Measurements from ENCODE around the gene HMGXB3.

HMGXB3 gene

GRCh38 chr5:149999866-150000255 lies 678 bp upstream of the HMGXB3 start:
- H3K4me1 ChIP-seq (ENCODE audit: low read length) = peaks cover 16% of the 10 kb centered on the region
- H3K4me3 ChIP-seq (ENCODE audit: low read length) = peak overlapping the region; percentile 91
- H3K27ac ChIP-seq (ENCODE audit: low read length) = peak overlapping the region; percentile 84
- peak overlapping the region; percentile 79 for H2AFZ ChIP-seq (ENCODE audit: low read length)
- no peaks in the 10 kb centered on the region for H3K9me3 ChIP-seq (replicated peaks; ENCODE audit: insufficient read depth, low read length)
- H3K27me3 ChIP-seq (replicated peaks; ENCODE audit: insufficient read depth, low read length) = no peaks in the 10 kb centered on the region
- peak overlapping the region; percentile 97 for H3K9ac ChIP-seq (ENCODE audit: low read length)
- no peaks in the 10 kb centered on the region for H3K36me3 ChIP-seq (replicated peaks; ENCODE audit: insufficient read depth, low read length)
- peaks cover 42% of the 10 kb centered on the region for H3K79me2 ChIP-seq (ENCODE audit: low read length)
- H3K9me2 ChIP-seq (replicated peaks; ENCODE audit: insufficient read depth, low read length) = no peaks in the 10 kb centered on the region
- H4K20me1 ChIP-seq (ENCODE audit: insufficient read depth, low read length) = no peaks in the 10 kb centered on the region
- peak overlapping the region; percentile 89 for H3K4me2 ChIP-seq (ENCODE audit: low read depth, low read length)
- TF ChIP-seq CTCF (IDR thresholded peaks at IDR 0.05; ENCODE audit: low read length) (no peak), EZH2 (optimal IDR thresholded peaks at IDR 0.05; ENCODE audit: low read depth, low read length) (no peak), EZH2phosphoT487 (IDR thresholded peaks at IDR 0.05; ENCODE audit: low read length) (no peak)
- DNase-seq = no peak
- H3F3A ChIP-seq (ENCODE audit: insufficient read depth, low read length) = peaks cover 20% of the 10 kb centered on the region

GRCh38 chr5:150000990-150001659 lies 586 bp downstream of the HMGXB3 start:
- no peaks in the 10 kb centered on the region for H3K9me3 ChIP-seq (replicated peaks; ENCODE audit: insufficient read depth, low read length)

GRCh38 chr5:150001660-150002486 lies 1.3 kb downstream of the HMGXB3 start:
- H3K27ac ChIP-seq (ENCODE audit: low read length) = peak overlapping the region; percentile 84; the same call in 1 of the 2 replicates
- H3K27me3 ChIP-seq (replicated peaks; ENCODE audit: insufficient read depth, low read length) = no peaks in the 10 kb centered on the region
- peak; percentile 85 for DNase-seq
- peaks cover 9% of the 10 kb centered on the region for H3K36me3 ChIP-seq (replicated peaks; ENCODE audit: insufficient read depth, low read length)
- H4K20me1 ChIP-seq (ENCODE audit: insufficient read depth, low read length) = no peaks in the 10 kb centered on the region
- H3K9me3 ChIP-seq (replicated peaks; ENCODE audit: insufficient read depth, low read length) = no peaks in the 10 kb centered on the region
- H2AFZ ChIP-seq (ENCODE audit: low read length) = peak overlapping the region; percentile 79; the same call in 1 of the 2 replicates
- H3K79me2 ChIP-seq (ENCODE audit: low read length) = peaks cover 60% of the 10 kb centered on the region
- H3K4me1 ChIP-seq (ENCODE audit: low read length) = peaks cover 16% of the 10 kb centered on the region
- H3K4me3 ChIP-seq (ENCODE audit: low read length) = peak overlapping the region; percentile 91
- H3K9ac ChIP-seq (ENCODE audit: low read length) = peak overlapping the region; percentile 97
- TF ChIP-seq CTCF (IDR thresholded peaks at IDR 0.05; ENCODE audit: low read length) (peak; percentile 70), EZH2phosphoT487 (IDR thresholded peaks at IDR 0.05; ENCODE audit: low read length) (no peak)
- peaks cover 20% of the 10 kb centered on the region for H3F3A ChIP-seq (ENCODE audit: insufficient read depth, low read length)
- H3K4me2 ChIP-seq (ENCODE audit: low read depth, low read length) = peak overlapping the region; percentile 89
- H3K9me2 ChIP-seq (replicated peaks; ENCODE audit: insufficient read depth, low read length) = no peaks in the 10 kb centered on the region

More at GRCh38 chr5:150000990-150001659, 586 bp downstream of the HMGXB3 start:
- H2AFZ ChIP-seq (ENCODE audit: low read length) = peak overlapping the region; percentile 79
- no peak for TF ChIP-seq EZH2 (optimal IDR thresholded peaks at IDR 0.05; ENCODE audit: low read depth, low read length)
- H3K4me2 ChIP-seq (ENCODE audit: low read depth, low read length) = peak overlapping the region; percentile 89
- H3K79me2 ChIP-seq (ENCODE audit: low read length) = peaks cover 52% of the 10 kb centered on the region
- peaks cover 20% of the 10 kb centered on the region for H3F3A ChIP-seq (ENCODE audit: insufficient read depth, low read length)
- no peaks in the 10 kb centered on the region for H4K20me1 ChIP-seq (ENCODE audit: insufficient read depth, low read length)
- peaks cover 16% of the 10 kb centered on the region for H3K4me1 ChIP-seq (ENCODE audit: low read length)
- H3K4me3 ChIP-seq (ENCODE audit: low read length) = peak overlapping the region; percentile 91
- peak; percentile 39 for DNase-seq
- no peaks in the 10 kb centered on the region for H3K27me3 ChIP-seq (replicated peaks; ENCODE audit: insufficient read depth, low read length)
- no peaks in the 10 kb centered on the region for H3K9me2 ChIP-seq (replicated peaks; ENCODE audit: insufficient read depth, low read length)
- H3K27ac ChIP-seq (ENCODE audit: low read length) = peak overlapping the region; percentile 84
- peaks cover 1% of the 10 kb centered on the region; the same call in 1 of the 2 replicates for H3K36me3 ChIP-seq (replicated peaks; ENCODE audit: insufficient read depth, low read length)
- H3K9ac ChIP-seq (ENCODE audit: low read length) = peak overlapping the region; percentile 97

Data from MM.1S (cell line).